SW480 (cell line): ENCODE measurements around the gene KCNQ1OT1.

Experiments
- DNase-seq: peaks from one replicate; pipeline ENCODE4 v3.0.0-alpha.2; 2016; ENCODE audit warnings: low spot score

Gene KCNQ1OT1

DNA sequence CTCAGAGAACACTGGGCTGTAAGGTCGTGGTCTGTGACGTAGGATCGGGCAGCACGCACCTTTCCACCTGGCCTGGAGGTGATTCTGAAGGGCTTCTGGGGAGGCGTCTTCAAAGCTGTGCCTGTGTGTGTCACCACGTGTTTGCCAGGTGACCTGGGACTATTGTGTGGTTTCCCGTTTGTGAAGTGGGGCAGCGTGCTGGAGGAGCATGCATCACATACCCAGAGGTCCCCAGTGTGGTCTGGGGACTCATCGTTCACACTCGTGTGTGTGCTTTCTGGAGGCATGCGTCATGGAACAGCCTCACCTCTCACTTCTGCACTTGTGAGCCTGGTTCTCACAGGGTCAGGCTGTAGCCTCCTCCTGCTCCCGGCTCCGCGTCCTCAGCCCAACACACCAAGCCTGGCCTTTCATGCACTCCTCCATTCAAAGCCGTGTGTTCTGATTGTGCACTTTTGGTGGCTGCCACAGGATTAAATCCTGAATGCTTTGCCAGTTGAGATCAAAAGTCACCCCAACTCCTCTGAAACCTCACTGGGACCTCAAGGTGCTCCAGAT is 106.3 kb downstream of the KCNQ1OT1 start:
- no peak for DNase-seq

GRCh38 chr11:2592559-2593392 is 107.0 kb downstream of the KCNQ1OT1 start:
- no peak for DNase-seq

DNA sequence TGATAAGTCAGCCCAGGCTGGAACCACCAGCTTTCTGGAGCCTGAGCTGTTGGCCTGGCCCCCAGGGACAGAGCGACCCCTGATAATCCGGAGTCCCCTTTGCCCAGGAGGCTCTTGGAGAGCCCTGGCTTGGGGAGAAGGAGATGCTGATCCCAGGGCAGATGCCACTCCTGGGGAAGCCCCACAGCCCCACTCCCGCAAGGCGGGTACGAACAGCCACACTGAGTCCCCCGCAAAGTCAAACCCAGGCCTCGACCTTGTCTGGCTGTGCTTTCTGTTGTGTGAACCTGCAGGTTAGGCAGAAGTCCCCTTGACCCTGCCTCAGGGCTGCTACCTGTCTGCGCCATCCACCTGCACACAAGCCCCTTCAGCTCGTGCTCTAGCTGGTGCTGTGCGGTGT is 108.0 kb downstream of the KCNQ1OT1 start:
- DNase-seq, result no peak

DNA sequence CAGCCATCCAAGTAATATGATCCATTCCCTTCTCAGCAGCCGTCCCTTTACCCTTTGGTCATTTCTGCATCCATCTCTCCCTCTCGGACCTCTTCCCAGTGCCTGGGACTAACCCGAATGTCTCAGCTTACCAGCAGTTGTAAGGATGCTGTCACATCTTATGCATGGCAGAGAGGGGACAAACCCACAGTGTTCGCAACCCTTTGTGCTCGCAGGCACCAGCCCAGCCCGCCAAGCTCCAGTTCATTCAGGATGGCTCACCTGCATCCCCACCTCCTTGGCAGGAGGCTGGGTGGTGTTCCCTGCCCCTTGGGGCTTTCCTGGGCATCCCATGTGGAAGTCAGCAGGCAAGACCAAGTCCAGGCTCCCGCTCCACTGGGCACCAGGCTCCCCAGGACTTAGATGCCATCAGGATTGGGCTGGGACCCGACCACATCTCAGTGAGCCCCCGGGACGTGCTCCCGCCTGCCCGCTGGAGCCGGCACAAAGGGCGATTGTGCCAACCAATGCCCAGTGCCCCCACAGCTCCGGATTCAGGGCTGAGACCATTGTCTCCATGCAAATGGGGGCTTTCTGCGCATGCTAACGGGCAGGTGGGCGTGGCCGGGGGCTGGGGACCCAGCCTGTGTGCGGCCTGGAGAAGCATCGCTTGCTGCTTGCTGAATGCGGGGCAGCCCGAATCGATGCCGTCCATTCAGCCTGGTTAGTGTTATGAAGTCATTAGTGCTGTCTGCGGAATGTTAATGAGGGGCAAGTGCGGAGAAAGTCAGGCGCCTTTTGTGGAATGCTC is 108.6 kb downstream of the KCNQ1OT1 start:
- no peak for DNase-seq

- DNase-seq, result no peak
Measured at GRCh38 chr11:2590131-2590964, 109.4 kb downstream of the KCNQ1OT1 start.

DNA sequence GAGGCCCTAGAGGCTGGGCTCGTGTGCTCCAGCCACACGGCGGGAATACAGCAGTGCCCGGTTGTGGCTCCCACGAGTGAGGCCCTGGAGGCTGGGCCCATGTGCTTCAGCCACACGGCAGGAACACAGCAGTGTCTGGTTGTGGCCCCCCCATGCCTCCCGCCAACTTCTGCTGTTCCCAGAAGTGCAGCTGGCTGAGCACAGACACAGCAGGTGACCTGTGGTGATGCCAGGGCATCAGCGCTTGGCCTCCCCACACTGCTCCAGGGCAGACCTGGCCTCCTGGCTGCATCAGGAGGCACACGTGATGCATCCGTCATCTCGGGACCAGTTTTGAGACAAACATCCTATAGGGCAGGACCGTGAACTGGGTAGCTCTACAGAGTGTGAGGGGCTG is 110.3 kb downstream of the KCNQ1OT1 start:
- no peak for DNase-seq

- DNase-seq, result peak; percentile 49
Measured at GRCh38 chr11:2588809-2589537, 110.8 kb downstream of the KCNQ1OT1 start.

- no peak for DNase-seq
Measured at GRCh38 chr11:2587976-2588748, 111.6 kb downstream of the KCNQ1OT1 start.

DNA sequence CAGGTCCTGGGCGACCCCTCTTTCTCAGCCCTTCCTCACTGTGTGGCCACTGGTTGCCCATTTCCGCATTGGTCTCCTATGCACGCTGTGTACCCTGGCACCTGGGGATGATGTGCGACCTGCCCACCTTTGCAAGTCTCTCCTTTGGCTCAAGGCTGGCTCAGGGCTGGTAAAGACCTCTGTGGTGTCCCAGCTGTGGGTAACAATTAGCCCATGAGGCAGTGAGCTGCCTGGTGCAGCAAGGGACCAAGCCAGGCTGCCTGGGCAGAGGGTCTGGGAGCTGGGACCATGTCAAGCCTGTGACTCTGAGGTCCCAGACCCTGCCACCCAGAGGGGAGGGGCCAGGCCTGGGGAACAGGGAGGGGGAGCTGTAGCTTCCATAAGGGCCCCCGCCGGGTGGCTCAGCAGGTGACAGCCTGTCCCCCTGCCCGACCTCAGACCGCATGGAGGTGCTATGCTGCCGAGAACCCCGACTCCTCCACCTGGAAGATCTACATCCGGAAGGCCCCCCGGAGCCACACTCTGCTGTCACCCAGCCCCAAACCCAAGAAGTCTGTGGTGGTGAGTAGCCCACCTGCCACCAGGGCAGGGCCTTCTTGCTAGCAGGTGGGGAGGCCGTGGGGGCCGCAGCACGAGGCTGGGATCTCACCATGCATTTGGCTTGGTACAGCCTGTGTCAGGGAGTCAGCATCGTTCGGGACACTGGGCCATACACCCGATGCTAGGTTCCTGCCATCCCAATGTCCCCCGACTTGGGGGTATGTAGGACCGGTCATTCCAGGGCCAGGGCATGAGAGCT is 112.5 kb downstream of the KCNQ1OT1 start:
- no peak for DNase-seq

GRCh38 chr11:2586793-2587131 is 113.0 kb downstream of the KCNQ1OT1 start:
- DNase-seq, result no peak

GRCh38 chr11:2586087-2586792 is 113.6 kb downstream of the KCNQ1OT1 start:
- DNase-seq, result peak; percentile 30

DNA sequence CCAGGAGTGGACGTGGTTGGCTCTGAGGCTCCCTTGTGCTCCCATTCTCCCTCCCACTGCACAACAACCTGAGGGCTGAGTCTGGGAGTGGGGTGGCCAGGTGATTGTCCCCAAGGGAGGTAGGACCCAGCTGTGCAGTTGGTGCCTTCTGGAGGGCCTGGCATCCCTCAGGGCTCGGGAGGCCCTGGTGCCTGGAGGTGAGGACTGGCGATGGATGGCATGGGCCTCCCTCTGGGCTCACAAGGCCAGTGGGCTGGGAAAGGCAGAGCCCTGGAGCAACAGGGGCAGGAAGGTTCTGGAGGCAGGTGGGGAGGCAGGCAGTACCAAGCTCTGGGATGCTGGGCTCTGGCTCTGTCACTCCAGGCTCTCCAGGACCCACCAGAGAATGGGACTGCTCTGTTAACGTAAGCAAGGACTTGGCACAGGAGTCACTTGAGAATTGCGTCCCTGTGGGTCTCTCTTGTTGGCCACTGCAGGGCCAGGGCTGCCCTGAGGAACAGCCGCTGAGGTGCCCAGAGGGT is 114.2 kb downstream of the KCNQ1OT1 start:
- DNase-seq, result no peak

DNA sequence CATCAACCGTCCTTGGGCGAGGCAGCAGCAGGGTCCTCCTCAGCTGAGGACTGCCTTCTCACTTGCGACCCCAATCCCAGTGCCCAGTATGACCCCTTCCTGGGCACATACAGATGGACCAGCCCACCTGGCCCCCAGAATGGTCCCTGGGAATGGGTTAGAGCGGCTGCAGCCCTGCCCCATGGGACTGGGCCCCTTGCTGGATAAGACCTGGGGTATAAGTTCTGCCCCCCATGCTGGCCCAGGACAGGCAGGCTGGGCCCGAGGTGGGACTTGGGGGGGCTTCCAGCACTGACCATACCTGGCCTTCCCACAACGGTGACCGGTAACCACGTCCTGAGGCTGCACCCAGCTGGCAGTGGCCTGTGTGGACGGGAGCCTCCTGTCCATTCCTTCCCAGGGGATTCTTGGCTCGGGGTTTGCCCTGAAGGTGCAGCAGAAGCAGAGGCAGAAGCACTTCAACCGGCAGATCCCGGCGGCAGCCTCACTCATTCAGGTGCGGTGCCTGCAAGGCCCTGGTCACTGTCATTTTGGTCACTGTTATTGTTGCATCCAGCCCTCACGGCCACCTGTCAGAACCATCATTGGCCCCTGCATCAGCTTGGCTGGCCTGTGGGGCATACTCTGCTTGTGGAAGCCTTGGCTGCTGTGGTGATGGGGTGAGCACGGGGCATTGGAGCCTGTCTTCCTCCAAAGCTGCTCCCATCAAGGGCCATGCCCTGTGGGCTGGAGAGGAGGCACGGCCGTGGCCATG is 114.8 kb downstream of the KCNQ1OT1 start:
- DNase-seq, result no peak

- DNase-seq, result no peak
Measured at GRCh38 chr11:2584434-2584811, 115.4 kb downstream of the KCNQ1OT1 start.

GRCh38 chr11:2583605-2583958 is 116.2 kb downstream of the KCNQ1OT1 start:
- DNase-seq, result no peak

- DNase-seq, result no peak
Measured at GRCh38 chr11:2582946-2583604, 116.7 kb downstream of the KCNQ1OT1 start.

DNA sequence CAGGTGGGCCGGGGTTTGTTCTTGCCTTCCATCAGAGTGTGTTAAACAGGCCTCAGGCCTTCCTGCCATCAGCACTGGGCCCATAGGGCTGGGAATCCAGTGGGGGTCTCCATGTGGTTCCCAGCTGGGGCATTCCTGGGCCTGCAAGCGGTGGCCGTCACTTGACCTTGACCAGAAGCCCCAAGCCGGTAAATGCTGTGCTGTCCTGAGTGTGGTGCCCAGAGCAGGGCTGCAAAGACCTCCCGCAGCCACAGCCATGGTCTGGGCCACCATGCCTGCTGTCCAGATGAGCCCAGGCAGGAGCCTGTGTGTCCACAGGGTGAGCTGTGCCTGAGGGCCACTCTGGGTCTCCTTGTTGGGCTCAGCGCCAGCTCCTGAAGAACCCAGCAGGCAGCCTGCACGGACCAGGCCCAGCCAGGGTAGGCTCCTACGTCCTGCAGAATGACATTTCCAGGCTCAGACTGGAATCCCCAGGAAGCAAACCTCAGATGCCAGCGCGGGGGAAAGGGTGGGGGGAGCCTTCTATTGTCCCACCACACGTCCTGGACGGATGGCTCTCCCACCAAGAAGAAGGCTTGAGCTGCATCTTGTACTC is 117.3 kb downstream of the KCNQ1OT1 start:
- DNase-seq, result no peak
